GM13977 (cell line): ENCODE measurements around the gene HHAT.

ENCODE experiments used
- DNase-seq: peaks from one replicate; pipeline ENCODE4 v3.0.0; 2012; ENCODE audit warnings: low spot score
- CTCF ChIP-seq: IDR thresholded peaks from 2 replicates; pipeline ENCODE4 v1.5.1; 2012; ENCODE audit warnings: mild to moderate bottlenecking, control low read depth; ENCODE audit not compliant: insufficient read depth; ENCODE audit errors: extremely low read depth, missing control alignments
- in situ Hi-C: fragments of 300-500 bp; cut with MboI; formaldehyde crosslinking; loops from one replicate; pipeline ENCODE4 v1.12.0; 2022; ENCODE audit warnings: low sequenced_read_pairs, low pct_unique_long_range_greater_than_20kb, mixed read lengths, inconsistent platforms; ENCODE audit not compliant: unreplicated experiment

The HHAT gene

GRCh38 chr1:210695026-210695425 lies 366.3 kb downstream of the HHAT start:
- TF ChIP-seq CTCF: no peak
- DNase-seq: no peak
- in situ Hi-C loops: no loop called here

- peak; percentile 75 for DNase-seq
- in situ Hi-C loops: no loop called here
- TF ChIP-seq CTCF: no peak
These were observed 368.0 kb downstream of the HHAT start for GRCh38 chr1:210696709-210697108.

GRCh38 chr1:210697185-210697584 lies 368.5 kb downstream of the HHAT start:
- in situ Hi-C loops: no loop called here
- no peak for DNase-seq
- TF ChIP-seq CTCF: no peak

GRCh38 chr1:210698661-210699060 lies 370.0 kb downstream of the HHAT start:
- in situ Hi-C loops: no loop called here
- no peak for TF ChIP-seq CTCF
- DNase-seq: no peak

- no peak for TF ChIP-seq CTCF
- no peak for DNase-seq
- in situ Hi-C loops: no loop called here
These were observed 371.4 kb downstream of the HHAT start for GRCh38 chr1:210700083-210700482.

- in situ Hi-C loops: no loop called here
- no peak for DNase-seq
- no peak for TF ChIP-seq CTCF
These were observed 371.8 kb downstream of the HHAT start for GRCh38 chr1:210700511-210700910.

GRCh38 chr1:210702506-210702905 lies 373.8 kb downstream of the HHAT start:
- in situ Hi-C loops: no loop called here
- DNase-seq: no peak
- no peak for TF ChIP-seq CTCF
